NCI-H345 (cell line): ENCODE results near the gene COX19.
"Not testable (repeated sequence)": the region's sequence is repeated elsewhere in the genome, so short reads cannot be mapped to it uniquely, and the experiment has no call there.

Experiments
- DNase-seq: peaks from one replicate; lab custom pipeline; 2025; lab: John Stamatoyannopoulos, UW

The COX19 gene

GRCh38 chr7:943793-944192, 31.6 kb downstream of the COX19 start:
- not testable (repeated sequence) for DNase-seq

- no peak for DNase-seq
These were observed 34.5 kb downstream of the COX19 start for GRCh38 chr7:940599-941408.

- DNase-seq: no peak
These were observed 35.5 kb downstream of the COX19 start for GRCh38 chr7:939843-940242.

- DNase-seq: no peak
These were observed 36.7 kb downstream of the COX19 start for GRCh38 chr7:938546-939185.

- no peak for DNase-seq
These were observed 37.4 kb downstream of the COX19 start for GRCh38 chr7:937856-938484.

GRCh38 chr7:936386-937054, 38.8 kb downstream of the COX19 start:
- peak; percentile 54 for DNase-seq

GRCh38 chr7:935874-936385, 39.4 kb downstream of the COX19 start:
- no peak for DNase-seq

- no peak for DNase-seq
These were observed 40.0 kb downstream of the COX19 start for GRCh38 chr7:935164-935873.

GRCh38 chr7:934469-935163, 40.7 kb downstream of the COX19 start:
- DNase-seq: no peak

GRCh38 chr7:932651-932975, 42.7 kb downstream of the COX19 start:
- DNase-seq: no peak

- no peak for DNase-seq
These were observed 43.3 kb downstream of the COX19 start for GRCh38 chr7:931871-932650.

- no peak for DNase-seq
These were observed 44.2 kb downstream of the COX19 start for GRCh38 chr7:930975-931758.

- no peak for DNase-seq
These were observed 46.0 kb downstream of the COX19 start for GRCh38 chr7:929311-929711.

- DNase-seq: no peak
These were observed 48.2 kb downstream of the COX19 start for GRCh38 chr7:927031-927671.

GRCh38 chr7:926061-927030, 49.0 kb downstream of the COX19 start:
- DNase-seq: no peak

GRCh38 chr7:925601-926000, 49.7 kb downstream of the COX19 start:
- no peak for DNase-seq

GRCh38 chr7:924541-925231, 50.7 kb downstream of the COX19 start:
- DNase-seq: no peak
